Measurements from ENCODE around the gene ATP9A.
"Not testable (repeated sequence)": the region's sequence is repeated elsewhere in the genome, so short reads cannot be mapped to it uniquely, and the experiment has no call there.

Gene ATP9A

DNA sequence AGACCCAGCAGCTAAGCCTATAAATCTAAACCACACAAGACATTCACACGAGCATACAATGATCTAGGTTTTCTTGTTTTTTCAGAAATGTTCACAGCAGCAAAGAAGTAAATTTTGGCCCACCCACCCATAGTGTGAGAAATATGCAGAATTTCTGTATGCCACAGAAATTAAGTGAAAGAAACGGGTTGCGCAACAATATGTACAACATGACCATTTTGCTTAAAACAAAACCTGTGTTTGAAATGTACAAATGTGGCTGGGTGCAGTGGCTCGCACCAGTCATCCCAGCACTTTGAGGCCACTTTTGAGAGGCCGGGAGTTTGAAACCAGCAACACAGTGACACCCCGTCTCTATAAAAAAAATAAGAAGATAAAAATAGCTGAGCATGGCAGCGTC, 24.8 kb upstream of the ATP9A start:
- no peak for DNase-seq

- no peak for DNase-seq
Measured at GRCh38 chr20:51791626-51792025, 23.4 kb upstream of the ATP9A start.

GRCh38 chr20:51790256-51790655, 22.1 kb upstream of the ATP9A start:
- DNase-seq, result no peak

- DNase-seq, result no peak
Measured at GRCh38 chr20:51789434-51789833, 21.2 kb upstream of the ATP9A start.

- no peak for DNase-seq
Measured at GRCh38 chr20:51788822-51789221, 20.6 kb upstream of the ATP9A start.

- no peak for DNase-seq
Measured at GRCh38 chr20:51784299-51784698, 16.1 kb upstream of the ATP9A start.

GRCh38 chr20:51778229-51778759, 10.1 kb upstream of the ATP9A start:
- not testable (repeated sequence) for DNase-seq

DNA sequence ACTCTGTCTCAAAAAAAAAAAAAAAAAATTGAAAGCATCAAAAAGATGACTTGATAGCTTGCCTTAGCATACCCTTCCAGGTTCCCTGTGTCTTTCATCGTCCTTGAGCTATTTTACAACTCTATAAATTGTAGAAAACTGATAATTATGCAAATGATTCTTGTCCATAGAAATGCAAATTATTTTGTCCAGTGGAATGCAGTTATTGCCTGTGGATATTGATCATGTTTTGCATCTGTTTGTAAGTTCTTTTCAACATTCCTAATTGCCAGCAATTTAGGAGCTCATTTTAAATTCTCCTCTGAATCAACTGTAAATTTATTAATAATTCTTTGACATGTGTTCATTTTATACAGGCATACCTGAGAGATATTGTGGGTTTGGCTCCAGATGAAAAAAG, 7.1 kb upstream of the ATP9A start:
- no peak for DNase-seq

GRCh38 chr20:51772236-51772635, 4.0 kb upstream of the ATP9A start:
- no peak for DNase-seq

- no peak for DNase-seq
Measured at GRCh38 chr20:51769976-51770615, 1.9 kb upstream of the ATP9A start.

- no peak for DNase-seq
Measured at GRCh38 chr20:51768759-51769517, 748 bp upstream of the ATP9A start.

DNA sequence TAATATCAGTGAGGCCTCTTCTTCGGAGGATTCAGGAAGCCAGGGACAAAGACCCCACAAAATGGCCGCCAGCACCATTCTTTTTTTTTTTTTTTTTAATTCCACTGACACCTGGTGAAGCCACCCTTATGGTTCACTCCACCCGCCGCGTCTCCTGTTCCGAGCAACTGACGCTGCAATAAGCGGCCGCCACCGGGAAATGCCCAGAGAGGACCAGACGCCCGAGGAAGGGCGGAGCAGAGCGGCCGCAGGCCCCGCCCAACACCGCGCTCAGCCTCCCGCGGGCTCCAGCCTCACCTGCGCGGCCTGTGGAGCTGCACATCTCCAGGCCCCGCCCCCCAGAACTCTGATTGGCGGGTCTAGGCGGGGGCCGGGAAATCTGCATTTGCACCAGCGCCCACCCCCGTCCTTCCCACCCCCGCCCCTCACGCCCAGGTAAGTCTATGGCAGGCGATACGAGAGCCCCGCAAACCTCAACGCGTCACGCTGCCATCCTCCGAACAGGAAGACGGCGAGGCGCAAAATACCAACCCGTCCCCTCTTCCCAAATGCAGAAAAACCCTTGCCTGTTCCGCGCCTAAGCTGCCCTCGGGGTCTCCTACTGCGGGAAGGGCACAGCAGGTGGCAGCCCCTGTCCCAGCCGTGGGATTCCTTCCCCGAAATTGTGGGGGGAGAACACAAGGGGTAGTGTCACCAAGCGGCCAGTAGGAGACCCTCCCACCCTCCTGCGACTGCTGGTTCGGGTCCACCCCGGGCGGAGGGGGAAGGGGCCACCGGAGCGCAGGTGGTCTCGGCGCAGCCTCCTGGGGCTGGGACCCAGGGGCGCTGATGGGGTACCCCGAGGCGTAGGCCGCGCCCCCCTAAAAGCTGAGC, 960 bp downstream of the ATP9A start:
- peak; percentile 58 for DNase-seq

GRCh38 chr20:51765381-51765780, 2.8 kb downstream of the ATP9A start:
- not testable (repeated sequence) for DNase-seq

GRCh38 chr20:51763965-51764602, 4.1 kb downstream of the ATP9A start:
- no peak for DNase-seq

DNA sequence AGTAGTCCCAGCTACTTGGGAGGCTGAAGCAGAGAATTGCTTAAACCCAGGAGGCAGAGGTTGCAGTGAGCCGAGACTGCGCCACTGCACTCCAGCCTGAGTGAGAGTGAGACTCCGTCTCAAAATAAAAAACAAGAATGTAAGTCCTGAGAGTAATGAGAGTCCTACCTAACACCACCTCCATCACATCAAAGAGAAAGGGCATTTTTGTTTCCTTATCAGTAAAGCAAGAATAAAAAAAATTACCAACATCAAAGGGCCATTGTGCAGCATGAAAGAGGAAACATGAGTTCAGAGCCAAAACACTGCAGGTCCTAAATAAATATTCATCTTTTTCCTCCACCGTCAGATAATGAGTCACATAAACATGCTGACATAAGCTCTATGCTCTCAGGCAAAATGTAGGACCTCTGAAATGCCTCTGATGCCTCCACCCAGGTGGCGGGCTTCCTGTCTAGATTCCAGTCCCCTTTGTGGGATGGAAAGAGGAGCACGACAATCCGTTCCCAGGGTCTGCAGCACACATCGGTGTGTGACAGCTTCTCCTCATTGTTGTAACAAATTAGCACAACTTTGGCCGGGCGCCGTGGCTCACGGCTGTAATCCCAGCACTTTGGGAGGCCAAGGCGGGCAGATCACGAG, 7.2 kb downstream of the ATP9A start:
- no peak for DNase-seq

DNA sequence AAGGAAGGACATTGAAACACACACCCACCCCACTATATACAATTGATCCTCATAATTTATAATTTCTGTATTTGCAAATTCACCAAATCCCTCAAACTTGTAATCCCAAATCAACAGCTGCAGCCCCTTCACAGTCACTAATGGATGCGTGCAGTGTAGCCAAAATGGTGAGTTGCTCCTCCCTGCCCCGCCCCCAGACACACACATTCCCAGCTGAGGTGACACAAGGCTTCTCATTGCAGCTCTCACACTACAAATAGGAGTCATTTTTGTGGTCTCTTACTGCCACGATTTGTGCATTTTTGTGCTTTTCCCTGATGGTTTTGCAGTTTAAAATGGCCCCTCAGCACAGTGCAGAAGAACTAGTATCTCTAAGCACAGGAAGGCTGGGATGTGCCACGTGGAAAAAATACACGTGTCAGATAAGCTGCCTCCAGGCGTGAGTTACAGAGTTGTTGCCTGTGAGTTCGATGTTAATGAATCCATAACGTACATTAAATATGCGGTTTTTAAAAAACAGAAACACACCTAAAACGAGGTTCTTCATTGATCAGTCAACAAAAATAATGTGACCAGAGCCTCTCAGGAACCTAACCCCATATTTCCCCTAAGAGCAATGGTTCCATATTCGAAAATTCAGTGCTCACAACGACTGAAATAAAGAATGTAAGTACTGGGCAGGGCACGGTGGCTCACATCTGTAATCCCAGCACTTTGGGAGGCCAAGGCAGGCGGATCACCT, 8.2 kb downstream of the ATP9A start:
- no peak for DNase-seq

DNA sequence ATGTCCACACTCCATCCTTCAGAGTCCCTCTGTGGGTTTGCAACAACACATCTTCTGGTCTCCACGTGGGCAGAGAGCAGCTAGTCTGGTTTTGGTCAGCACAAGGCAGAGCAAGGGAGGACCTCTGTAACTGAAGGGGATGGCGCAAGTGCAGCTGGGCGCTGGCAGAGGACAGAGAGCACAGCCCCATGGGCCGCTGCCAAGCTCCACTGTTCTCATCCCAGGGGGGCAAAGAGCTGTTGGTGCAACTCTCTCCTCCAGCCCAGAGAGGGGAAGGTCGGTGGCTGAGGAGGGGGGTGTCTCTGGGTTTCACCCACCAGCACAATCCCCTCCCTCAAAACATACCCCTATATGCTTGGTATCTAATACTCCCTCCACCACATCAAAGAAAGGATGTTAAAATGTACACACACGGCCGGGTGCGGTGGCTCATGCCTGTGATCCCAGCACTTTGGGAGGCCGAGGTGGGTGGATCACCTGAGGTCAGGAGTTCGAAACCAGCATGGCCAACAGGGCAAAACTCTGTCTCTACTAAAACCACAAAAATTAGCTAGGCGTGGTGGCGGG, 9.1 kb downstream of the ATP9A start:
- DNase-seq, result no peak

DNA sequence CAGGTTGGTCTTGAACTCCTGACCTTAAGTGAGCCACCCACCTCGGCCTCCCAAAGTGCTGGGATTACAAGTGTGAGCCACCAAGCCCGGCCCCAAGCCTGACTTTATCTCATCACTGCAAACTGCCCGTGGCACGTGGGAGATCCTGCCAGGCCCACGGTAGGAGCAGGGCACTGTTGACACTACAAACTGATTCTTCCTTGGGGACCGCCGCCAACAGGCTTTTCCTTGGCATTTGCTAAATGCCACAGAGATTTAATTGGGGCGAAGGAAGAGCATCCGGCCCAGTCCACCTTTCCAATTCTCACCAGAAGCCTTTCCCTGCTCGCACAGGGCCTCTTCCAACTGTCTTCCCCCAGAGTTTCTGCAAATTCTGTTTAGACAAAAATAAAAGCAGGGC, 11.0 kb downstream of the ATP9A start:
- no peak for DNase-seq

- no peak for DNase-seq
Measured at GRCh38 chr20:51756653-51757052, 11.5 kb downstream of the ATP9A start.

GRCh38 chr20:51753220-51753619, 15.0 kb downstream of the ATP9A start:
- DNase-seq, result not testable (repeated sequence)

DNA sequence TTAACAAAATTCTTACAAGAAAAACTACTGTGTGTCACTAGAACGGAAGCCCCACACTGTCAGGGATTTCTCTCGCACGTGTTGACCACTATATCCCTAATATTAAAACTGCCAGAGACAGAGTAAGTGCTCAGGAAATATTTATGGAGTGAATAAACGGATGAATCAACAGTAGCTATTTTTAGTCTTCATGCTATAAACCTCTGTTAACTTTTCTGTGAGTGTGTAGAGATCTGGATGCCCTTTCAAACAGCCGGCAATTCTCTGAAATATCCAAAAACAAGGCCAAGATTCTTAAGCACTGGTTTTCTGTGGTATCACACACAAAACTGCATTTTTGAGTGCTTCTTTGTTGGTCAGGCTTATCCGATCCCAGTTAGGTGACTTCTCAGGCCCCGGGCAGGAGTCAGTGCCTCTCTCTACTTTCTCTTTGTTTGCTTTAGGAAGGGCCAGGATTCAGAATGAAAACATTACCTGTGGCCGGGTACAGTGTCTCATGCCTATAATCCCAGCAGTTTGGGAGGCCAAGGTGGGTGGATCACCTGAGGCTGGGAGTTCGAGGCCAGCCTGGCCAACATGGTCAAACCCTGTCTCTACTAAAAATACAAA, 15.7 kb downstream of the ATP9A start:
- no peak for DNase-seq
